NK-92 (cell line): ENCODE data around the gene CARD11.

ENCODE experiments used
- DNase-seq: peaks from one replicate; lab custom pipeline; 2025; ENCODE audit not compliant: unreplicated experiment; lab: John Stamatoyannopoulos, UW

Gene CARD11

GRCh38 chr7:2856388-2857169 is 187.1 kb downstream of the CARD11 start:
- no peak for DNase-seq
